Kidney epithelial cell (primary cell): ENCODE data around the gene PHF23. TPM values are rescaled to one million over a fixed set of nuclear protein-coding genes. Genes with fewer than 3 reads are reported as not detected.

Experiments
- DNase-seq: peaks from one replicate; pipeline ENCODE4 v3.0.0-alpha.2; 2010; ENCODE audit warnings: low read depth
- H3K27me3 ChIP-seq: 2 replicates; pipeline ENCODE4 v1.6.0; 2011; ENCODE audit warnings: low read length; ENCODE audit not compliant: control insufficient read depth, insufficient read depth
- H3K36me3 ChIP-seq: 2 replicates; pipeline ENCODE4 v1.5.1; 2011; ENCODE audit warnings: low read length; ENCODE audit not compliant: control insufficient read depth, insufficient read depth
- H3K4me3 ChIP-seq: 2 replicates; pipeline ENCODE4 v1.5.1; 2011; ENCODE audit warnings: low read depth, mild to moderate bottlenecking, control low read depth, low read length
- CTCF ChIP-seq: IDR thresholded peaks from 2 replicates; pipeline ENCODE4 v1.5.1; 2011; ENCODE audit warnings: mild to moderate bottlenecking, moderate library complexity, low read length, control low read depth, inconsistent platforms; ENCODE audit not compliant: insufficient read depth, poor library complexity, severe bottlenecking
- total RNA-seq: library from RNA; depleted of rRNA; stranded (reverse); fragments of >200 nt; gene quantifications from 2 replicates; pipeline ENCODE4 v1.2.3, GENCODE V29; 2015

The PHF23 gene
- total RNA-seq, 1 donor from 2014 or later: 53.3 TPM

GRCh38 chr17:7241783-7242716 lies 2.8 kb upstream of the PHF23 start, which contains the start of gene GABARAP:
TSS of gene GABARAP (minus strand) at chr17:7242449. CDS start at chr17:7242330, 119 bp downstream.
- Histone ChIP-seq H3K4me3 (peak within 1 kb of the TSS; percentile 89), H3K36me3 (no peaks in the 10 kb centered on the region), H3K27me3 (no peaks in the 10 kb centered on the region)
- no peak for TF ChIP-seq CTCF
- no peak for DNase-seq

- TF ChIP-seq CTCF: no peak
- H3K27me3 ChIP-seq: no peaks in the 10 kb centered on the region
- no peaks in the 10 kb centered on the region for H3K36me3 ChIP-seq
- DNase-seq: no peak
- peak overlapping the region; percentile 89 for H3K4me3 ChIP-seq
Observed at GRCh38 chr17:7241090-7241733, 2.0 kb upstream of the PHF23 start.

- Histone ChIP-seq H3K36me3 (peaks cover 4% of the 10 kb centered on the region), H3K27me3 (no peaks in the 10 kb centered on the region), H3K4me3 (no peak overlapping the region)
- TF ChIP-seq CTCF: no peak
- DNase-seq: no peak
Observed at GRCh38 chr17:7240375-7240774, 1.1 kb upstream of the PHF23 start.

- Histone ChIP-seq H3K4me3 (peak overlapping the region; percentile 97), H3K27me3 (no peaks in the 10 kb centered on the region), H3K36me3 (peaks cover 5% of the 10 kb centered on the region)
- TF ChIP-seq CTCF: no peak
- DNase-seq: no peak
Observed at GRCh38 chr17:7238420-7239090, 702 bp downstream of the PHF23 start.

- Histone ChIP-seq H3K36me3 (peaks cover 5% of the 10 kb centered on the region), H3K4me3 (peak overlapping the region; percentile 97), H3K27me3 (no peaks in the 10 kb centered on the region)
- DNase-seq: no peak
- no peak for TF ChIP-seq CTCF
Observed at GRCh38 chr17:7237761-7238419, 1.4 kb downstream of the PHF23 start.
